ENCODE results near the gene HINFP.

DNA sequence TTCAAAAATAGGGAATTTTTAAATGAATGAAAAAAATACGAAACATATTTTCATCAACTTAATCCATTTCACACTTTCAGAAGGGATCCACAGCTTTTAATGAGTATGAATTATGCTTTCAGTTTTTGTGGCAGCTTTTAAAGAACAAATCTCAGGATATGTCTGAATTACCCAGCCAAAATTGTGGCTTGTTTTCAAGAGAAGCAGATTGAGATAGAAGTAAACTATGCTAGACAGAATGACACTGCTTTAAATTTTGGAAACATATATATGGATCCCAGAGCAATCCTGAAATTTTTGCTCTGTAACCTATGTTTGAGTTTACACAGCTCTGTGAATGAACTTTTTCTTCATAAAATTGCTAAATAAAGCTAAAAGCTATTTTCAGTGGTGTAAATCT, 2.4 kb upstream of the HINFP start:
- TF ChIP-seq, protein P1, sequence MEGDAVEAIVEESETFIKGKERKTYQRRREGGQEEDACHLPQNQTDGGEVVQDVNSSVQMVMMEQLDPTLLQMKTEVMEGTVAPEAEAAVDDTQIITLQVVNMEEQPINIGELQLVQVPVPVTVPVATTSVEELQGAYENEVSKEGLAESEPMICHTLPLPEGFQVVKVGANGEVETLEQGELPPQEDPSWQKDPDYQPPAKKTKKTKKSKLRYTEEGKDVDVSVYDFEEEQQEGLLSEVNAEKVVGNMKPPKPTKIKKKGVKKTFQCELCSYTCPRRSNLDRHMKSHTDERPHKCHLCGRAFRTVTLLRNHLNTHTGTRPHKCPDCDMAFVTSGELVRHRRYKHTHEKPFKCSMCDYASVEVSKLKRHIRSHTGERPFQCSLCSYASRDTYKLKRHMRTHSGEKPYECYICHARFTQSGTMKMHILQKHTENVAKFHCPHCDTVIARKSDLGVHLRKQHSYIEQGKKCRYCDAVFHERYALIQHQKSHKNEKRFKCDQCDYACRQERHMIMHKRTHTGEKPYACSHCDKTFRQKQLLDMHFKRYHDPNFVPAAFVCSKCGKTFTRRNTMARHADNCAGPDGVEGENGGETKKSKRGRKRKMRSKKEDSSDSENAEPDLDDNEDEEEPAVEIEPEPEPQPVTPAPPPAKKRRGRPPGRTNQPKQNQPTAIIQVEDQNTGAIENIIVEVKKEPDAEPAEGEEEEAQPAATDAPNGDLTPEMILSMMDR (IDR thresholded peaks at IDR 0.05) = no peak
- TF ChIP-seq POLR2A (IDR thresholded peaks at IDR 0.05) = no peak
